OCI-LY1 (cell line): ENCODE measurements around the gene GALNT2.

Source experiments
- H2AFZ ChIP-seq: fragments of 200-600 bp; sonication (generic), shearing (Covaris generic); 2 replicates; pipeline ENCODE4 v1.6.0; 2014; ENCODE audit warnings: antibody characterized with exemption, mild to moderate bottlenecking, low read length
- H3F3A ChIP-seq: fragments of 200-600 bp; sonication (generic), shearing (Covaris generic); 2 replicates; pipeline ENCODE4 v1.6.0; 2014; ENCODE audit warnings: mild to moderate bottlenecking, antibody characterized with exemption, low read length, moderate library complexity; ENCODE audit not compliant: insufficient read depth
- H3K27ac ChIP-seq: fragments of 200-600 bp; sonication (generic); 2 replicates; pipeline ENCODE4 v1.5.1; 2014; ENCODE audit warnings: low read length, mixed run types, mild to moderate bottlenecking, low read depth; ENCODE audit not compliant: poor library complexity, severe bottlenecking
- H3K27me3 ChIP-seq: fragments of 200-600 bp; sonication (generic); 2 replicates; pipeline ENCODE4 v1.6.0; 2014; ENCODE audit warnings: antibody characterized with exemption, mild to moderate bottlenecking, low read length, moderate library complexity; ENCODE audit not compliant: insufficient read depth
- H3K36me3 ChIP-seq: fragments of 200-600 bp; sonication (generic); 2 replicates; pipeline ENCODE4 v1.6.1; 2014; ENCODE audit warnings: mild to moderate bottlenecking, antibody characterized with exemption, low read length, moderate library complexity, mixed read lengths; ENCODE audit not compliant: insufficient read depth
- H3K4me1 ChIP-seq: fragments of 200-600 bp; sonication (generic); 2 replicates; pipeline ENCODE4 v1.5.1; 2014; ENCODE audit warnings: mild to moderate bottlenecking, low read length, moderate library complexity; ENCODE audit not compliant: insufficient read depth, severe bottlenecking
- H3K4me2 ChIP-seq: fragments of 200-600 bp; sonication (generic), shearing (Covaris generic); 2 replicates; pipeline ENCODE4 v1.6.1; 2014; ENCODE audit warnings: low read length
- H3K4me3 ChIP-seq: fragments of 200-600 bp; sonication (generic); 2 replicates; pipeline ENCODE4 v1.5.1; 2014; ENCODE audit warnings: low read length, low read depth, mild to moderate bottlenecking, mixed read lengths; ENCODE audit not compliant: poor library complexity, severe bottlenecking
- H3K79me2 ChIP-seq: fragments of 200-600 bp; shearing (Covaris generic); 2 replicates; pipeline ENCODE4 v1.6.1; 2016; ENCODE audit warnings: mixed run types, low read length, mixed read lengths; ENCODE audit not compliant: insufficient read depth
- H3K9ac ChIP-seq: fragments of 200-600 bp; sonication (generic), shearing (Covaris generic); 2 replicates; pipeline ENCODE4 v1.6.1; 2014; ENCODE audit warnings: mild to moderate bottlenecking, low read length, mixed read lengths
- H3K9me2 ChIP-seq: fragments of 200-600 bp; sonication (generic), shearing (Covaris generic); 2 replicates; pipeline ENCODE4 v1.6.1; 2014; ENCODE audit warnings: low read depth, mild to moderate bottlenecking, low read length, mixed read lengths
- H3K9me3 ChIP-seq: fragments of 200-600 bp; shearing (Covaris generic); 2 replicates; pipeline ENCODE4 v1.6.1; 2014; ENCODE audit warnings: low read length, mixed read lengths
- H4K20me1 ChIP-seq: fragments of 200-600 bp; sonication (generic), shearing (Covaris generic); 2 replicates; pipeline ENCODE4 v1.6.0; 2016; ENCODE audit warnings: mild to moderate bottlenecking, low read length; ENCODE audit not compliant: insufficient read depth
- CTCF ChIP-seq: fragments of 200-600 bp; sonication (generic), shearing (Covaris generic); IDR thresholded peaks from 2 replicates; pipeline ENCODE4 v1.5.1; 2017; ENCODE audit warnings: mild to moderate bottlenecking, antibody characterized with exemption, low read length, moderate library complexity, mixed read lengths
- EZH2 ChIP-seq: fragments of 200-600 bp; sonication (generic), shearing (Covaris generic); IDR thresholded peaks from 2 replicates; pipeline ENCODE4 v1.8.0; 2017; ENCODE audit warnings: borderline replicate concordance, mixed run types, mild to moderate bottlenecking, antibody characterized with exemption, low read length, moderate library complexity, mixed read lengths

The GALNT2 gene

GRCh38 chr1:230301322-230301721 is 234.3 kb downstream of the GALNT2 start:
- H3F3A ChIP-seq, result no peaks in the 10 kb centered on the region
- H3K27ac ChIP-seq, result peak overlapping the region; percentile 92

GRCh38 chr1:230301822-230302221 is 234.8 kb downstream of the GALNT2 start:
- TF ChIP-seq EZH2, result no peak
- TF ChIP-seq CTCF, result no peak
- Histone ChIP-seq H4K20me1 (no peaks in the 10 kb centered on the region), H3K9ac (no peak overlapping the region), H3K9me2 (no peaks in the 10 kb centered on the region), H3K79me2 (no peaks in the 10 kb centered on the region), H3K27ac (peak overlapping the region; percentile 92), H3K4me2 (no peak overlapping the region), H3F3A (no peaks in the 10 kb centered on the region), H2AFZ (no peak overlapping the region), H3K36me3 (no peaks in the 10 kb centered on the region), H3K27me3 (no peaks in the 10 kb centered on the region), H3K9me3 (no peaks in the 10 kb centered on the region), H3K4me1 (peaks cover 61% of the 10 kb centered on the region), H3K4me3 (no peak overlapping the region)

More at GRCh38 chr1:230301322-230301721, 234.3 kb downstream of the GALNT2 start:
- Histone ChIP-seq H3K36me3 (no peaks in the 10 kb centered on the region), H3K4me2 (peak overlapping the region; percentile 62), H3K79me2 (no peaks in the 10 kb centered on the region), H3K4me1 (peaks cover 56% of the 10 kb centered on the region), H2AFZ (no peak overlapping the region), H3K9me2 (no peaks in the 10 kb centered on the region), H3K9me3 (no peaks in the 10 kb centered on the region), H4K20me1 (no peaks in the 10 kb centered on the region), H3K9ac (peak overlapping the region; percentile 56; the same call in 1 of the 2 replicates), H3K4me3 (peak overlapping the region; percentile 40), H3K27me3 (no peaks in the 10 kb centered on the region)
- TF ChIP-seq CTCF (no peak), EZH2 (no peak)

- no peaks in the 10 kb centered on the region for H3K36me3 ChIP-seq
- H3K4me2 ChIP-seq, result no peak overlapping the region
- no peaks in the 10 kb centered on the region for H3K9me2 ChIP-seq
- H3K9me3 ChIP-seq, result no peaks in the 10 kb centered on the region
- peak overlapping the region; percentile 35 for H3K27ac ChIP-seq
- no peaks in the 10 kb centered on the region for H3F3A ChIP-seq
- peaks cover 69% of the 10 kb centered on the region for H3K4me1 ChIP-seq
- no peaks in the 10 kb centered on the region for H3K27me3 ChIP-seq
- no peak overlapping the region for H2AFZ ChIP-seq
- no peak overlapping the region for H3K4me3 ChIP-seq
- no peak overlapping the region; the same call in 1 of the 2 replicates for H3K9ac ChIP-seq
- H3K79me2 ChIP-seq, result no peaks in the 10 kb centered on the region
- TF ChIP-seq CTCF (peak; percentile 32; the same call in 1 of the 2 replicates), EZH2 (no peak)
- no peaks in the 10 kb centered on the region for H4K20me1 ChIP-seq
These were observed 236.0 kb downstream of the GALNT2 start for GRCh38 chr1:230303069-230303468.
